GM12878 (cell line): ENCODE results near the gene LNX2. TPM values are rescaled to one million over a fixed set of nuclear protein-coding genes. Genes with fewer than 3 reads are reported as not detected.

ENCODE experiments used
- ATAC-seq: fragments of 200-7000 bp; cut with Tn5 transposase; 3 replicates; pipeline ENCODE4 v1.9.1; 2020; ENCODE audit warnings: mild to moderate bottlenecking, moderate library complexity
- BruUV-seq: library from RNA; stranded (reverse); fragments of 400-500 nt; replicated peaks from 2 replicates; lab custom pipeline; 2021; lab: Mats Ljungman, UMichigan
- CTCF ChIA-PET: fragments of 300-600 bp; sonication (Branson Sonifier 250); formaldehyde crosslinking; extraction: SDS; loops from one replicate; lab custom pipeline; 2021; ENCODE audit warnings: inconsistent platforms; lab: Yijun Ruan, JAX
- POLR2A ChIA-PET: fragments of 350-600 bp; formaldehyde crosslinking; extraction: SDS; loops from one replicate; lab custom pipeline; 2021; ENCODE audit warnings: inconsistent platforms; lab: Charles Lee
- RAD21 ChIA-PET: fragments of 300-600 bp; sonication (Branson Sonifier 250); formaldehyde crosslinking; loops from one replicate; lab custom pipeline; 2023; ENCODE audit warnings: antibody characterized with exemption; ENCODE audit not compliant: unreplicated experiment; lab: Charles Lee
- SMC1A ChIA-PET: fragments of 300-600 bp; sonication (Branson Sonifier 250); formaldehyde crosslinking; loops from one replicate; lab custom pipeline; 2023; ENCODE audit not compliant: unreplicated experiment, uncharacterized antibody; lab: Charles Lee
- DNase-seq: peaks from one replicate; pipeline ENCODE4 v3.0.0-alpha.2; 2011; ENCODE audit warnings: low read depth, low spot score
- FAIRE-seq: peaks from 3 replicates; lab custom pipeline; 2011; peaks lifted over from hg19 to GRCh38; lab: Jason Lieb, UNC
- H2AFZ ChIP-seq: 2 replicates; pipeline ENCODE4 v1.6.0; 2011; ENCODE audit warnings: low read depth, low read length, control low read depth; ENCODE audit not compliant: control insufficient read depth
- H3K27ac ChIP-seq: 2 replicates; pipeline ENCODE4 v1.5.1; 2011; ENCODE audit warnings: control low read depth; ENCODE audit not compliant: control insufficient read depth, insufficient read depth
- H3K27me3 ChIP-seq, 2 experiments: replicated peaks in 1 of 2; 2 replicates each; pipeline versions ENCODE4 v1.6.0 to v1.6.1; 2011; ENCODE audit warnings: low read length in 1 of 2; ENCODE audit not compliant: control insufficient read depth in 2 of 2, insufficient read depth in 2 of 2
- H3K36me3 ChIP-seq, 2 experiments: 2 replicates each; pipeline ENCODE4 v1.5.1; 2011; ENCODE audit warnings: low read length in 1 of 2; ENCODE audit not compliant: control insufficient read depth in 2 of 2, insufficient read depth in 2 of 2
- H3K4me1 ChIP-seq: 2 replicates; pipeline ENCODE4 v1.6.1; 2011; ENCODE audit warnings: mild to moderate bottlenecking, low read length, moderate library complexity, mixed read lengths; ENCODE audit not compliant: control insufficient read depth, insufficient read depth
- H3K4me2 ChIP-seq: 2 replicates; pipeline ENCODE4 v1.6.0; 2011; ENCODE audit warnings: control low read depth; ENCODE audit not compliant: control insufficient read depth, insufficient read depth
- H3K4me3 ChIP-seq: fragments of 200-600 bp; sonication (generic); 2 replicates; pipeline ENCODE4 v1.5.1; 2016
- H3K79me2 ChIP-seq: 2 replicates; pipeline ENCODE4 v1.6.0; 2011; ENCODE audit warnings: low read length; ENCODE audit not compliant: control insufficient read depth, insufficient read depth
- H3K9ac ChIP-seq: 2 replicates; pipeline ENCODE4 v1.8.0; 2011; ENCODE audit warnings: low read length, control low read depth, mixed read lengths; ENCODE audit not compliant: control insufficient read depth, insufficient read depth
- H3K9me3 ChIP-seq: replicated peaks from 3 replicates; pipeline ENCODE4 v1.5.1; 2011; ENCODE audit warnings: mild to moderate bottlenecking, low read length; ENCODE audit not compliant: control insufficient read depth, insufficient read depth
- H4K20me1 ChIP-seq: 2 replicates; pipeline ENCODE4 v1.6.0; 2011; ENCODE audit not compliant: control insufficient read depth, insufficient read depth
- CBFB ChIP-seq: IDR thresholded peaks from 2 replicates; pipeline ENCODE4 v1.6.1; 2016; ENCODE audit warnings: antibody characterized with exemption, low read depth
- CHD1 ChIP-seq: IDR thresholded peaks from 2 replicates; pipeline ENCODE4 v1.6.1; 2012; ENCODE audit warnings: low read depth, low read length, improper control_type of control experiment
- CHD2 ChIP-seq: IDR thresholded peaks from 2 replicates; pipeline ENCODE4 v1.6.1; 2011; ENCODE audit warnings: low read depth, low read length, improper control_type of control experiment, borderline replicate concordance
- EP300 ChIP-seq, 2 experiments: fragments of 150-350 bp in 1 of 2; IDR thresholded peaks; 2 replicates each; pipeline ENCODE4 v1.6.1; 2011 to 2012; ENCODE audit warnings: low read depth in 2 of 2, low read length in 2 of 2, borderline replicate concordance in 1 of 2, improper control_type of control experiment in 1 of 2, inconsistent platforms in 1 of 2; ENCODE audit not compliant: control insufficient read depth in 1 of 2
- EZH2 ChIP-seq: IDR thresholded peaks from 2 replicates; pipeline ENCODE4 v1.6.1; 2012; ENCODE audit warnings: low read depth, mild to moderate bottlenecking, control low read depth, inconsistent platforms, low read length, borderline replicate concordance; ENCODE audit not compliant: control insufficient read depth
- HDAC6 ChIP-seq: fragments of 200-600 bp; sonication (generic); IDR thresholded peaks from one replicate; pipeline ENCODE4 v1.8.0; 2017; ENCODE audit warnings: antibody characterized with exemption; ENCODE audit not compliant: unreplicated experiment
- IKZF1 ChIP-seq: fragments of 450-650 bp; conservative IDR thresholded peaks from 2 replicates; pipeline ENCODE4 v1.6.1; 2017; ENCODE audit warnings: antibody characterized with exemption, mild to moderate bottlenecking
- IKZF2 ChIP-seq, 2 experiments: fragments of 450-650 bp; IDR thresholded peaks; 2 replicates each; pipeline ENCODE4 v1.6.1; 2017; ENCODE audit warnings: mild to moderate bottlenecking in 2 of 2, moderate library complexity in 2 of 2
- SMAD5 ChIP-seq: IDR thresholded peaks from 2 replicates; pipeline ENCODE4 v1.6.1; 2016; ENCODE audit warnings: antibody characterized with exemption, low read depth
- SREBF2 ChIP-seq: IDR thresholded peaks from 2 replicates; pipeline ENCODE4 v1.6.1; 2012; ENCODE audit warnings: mild to moderate bottlenecking, low read length
- SUZ12 ChIP-seq: fragments of 200-600 bp; sonication (generic); IDR thresholded peaks from one replicate; pipeline ENCODE4 v1.6.1; 2018; ENCODE audit warnings: antibody characterized with exemption, mild to moderate bottlenecking; ENCODE audit not compliant: unreplicated experiment
- TCF3 ChIP-seq: IDR thresholded peaks from 2 replicates; pipeline ENCODE4 v1.6.1; 2012; ENCODE audit warnings: low read depth, mild to moderate bottlenecking, low read length, borderline replicate concordance; ENCODE audit not compliant: insufficient read depth
- TCF7 ChIP-seq: IDR thresholded peaks from 2 replicates; pipeline ENCODE4 v1.6.1; 2014; ENCODE audit warnings: antibody characterized with exemption, borderline replicate concordance
- WGBS: methylation state at CpG from one replicate; pipeline ENCODE4 v1.1.6; 2016; ENCODE audit warnings: low lambda C conversion rate; ENCODE audit not compliant: insufficient replicate concordance, insufficient coverage; ENCODE audit errors: missing lambda C conversion rate; 5-methylcytosine and 5-hydroxymethylcytosine counted together
- in situ Hi-C: fragments of 300-500 bp; cut with MboI; formaldehyde crosslinking; loops from 9 replicates; pipeline ENCODE4 v1.14.3; 2018; ENCODE audit warnings: mixed read lengths
- intact Hi-C: fragments of 100-400 bp; cut with micrococcal nuclease; formaldehyde crosslinking; loops from one replicate; pipeline ENCODE4 v1.14.2; 2022; ENCODE audit not compliant: unreplicated experiment
- polyA plus RNA-seq, 11 experiments: library from polyadenylated mRNA; depleted of rRNA in 4 of 11; unstranded in 6 of 11; stranded (reverse) in 5 of 11; fragments of >200 nt; fragmentation: Nextera tagmentation in 4 of 11; fragmentation: Illumina TruSeq in 1 of 11; extraction: Ambion mirVana in 4 of 11; extraction: Trizol in 1 of 11; gene quantifications; 1 replicate in 1 of 11; 2 replicates in 10 of 11; pipeline versions ENCODE4 v1.2.1 to v1.2.3, GENCODE V29; 2011 to 2016; ENCODE audit warnings: inconsistent platforms in 2 of 11, missing spikeins in 2 of 11, low read depth in 1 of 11
- total RNA-seq, 4 experiments: library from RNA; depleted of rRNA in 3 of 4; stranded (reverse); fragments of >200 nt in 3 of 4; fragmentation: Illumina TruSeq in 1 of 4; extraction: Trizol in 1 of 4; gene quantifications; 2 replicates each; pipeline versions ENCODE4 v1.2.1 to v1.2.3, GENCODE V29; 2013 to 2021
- TF ChIP-seq, protein P1 (sequence below): IDR thresholded peaks from 2 replicates; pipeline ENCODE4 v1.6.1; 2011; ENCODE audit warnings: low read depth, low read length, improper control_type of control experiment, borderline replicate concordance
- TF ChIP-seq, protein P2 (sequence below): fragments of 450-650 bp; conservative IDR thresholded peaks from 2 replicates; pipeline ENCODE4 v1.6.1; 2017; ENCODE audit warnings: mild to moderate bottlenecking, moderate library complexity
- TF ChIP-seq, protein P3 (sequence below), 3 experiments: IDR thresholded peaks in 2 of 3; conservative IDR thresholded peaks in 1 of 3; 2 replicates each; pipeline ENCODE4 v1.5.1; 2011; ENCODE audit warnings: low read depth in 3 of 3, low read length in 3 of 3, mild to moderate bottlenecking in 3 of 3, control low read depth in 2 of 3, moderate library complexity in 2 of 3, inconsistent platforms in 1 of 3, mixed read lengths in 1 of 3; ENCODE audit not compliant: control insufficient read depth in 2 of 3, insufficient read depth in 1 of 3; ENCODE audit errors: extremely low read depth in 1 of 3

LNX2 gene
- total and polyA plus RNA-seq, 10 of the 15 experiments (the other 5 are each of a cell fraction or from before 2014, with no cell fraction given): 1.3 to 7.7 (median 4.4) TPM

DNA sequence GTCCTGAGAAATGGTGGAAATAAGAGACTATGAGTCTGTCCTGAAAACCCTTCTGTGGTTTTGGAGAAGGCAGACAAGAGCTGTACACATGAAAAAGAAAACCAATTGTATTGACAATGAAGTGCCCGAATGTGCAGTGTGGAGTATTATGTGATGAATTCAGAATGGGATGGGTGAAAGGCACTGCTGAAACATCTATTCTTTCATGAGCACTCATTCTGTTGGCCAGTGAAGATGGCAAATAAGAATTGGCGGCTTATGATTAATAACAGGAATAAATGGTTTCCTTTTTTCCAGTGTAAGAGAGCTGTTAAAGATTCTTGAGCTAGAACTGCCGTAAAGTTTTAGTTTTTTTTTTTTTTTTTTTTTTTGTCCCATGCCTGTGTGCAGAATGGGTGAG, 7.1 kb upstream of the LNX2 start:
- RAD21 ChIA-PET: no interaction called here
- Histone ChIP-seq H3K27ac (no peak overlapping the region), H3K9ac (no peak overlapping the region), H3K27me3 (no peaks in the 10 kb centered on the region), H3K79me2 (peaks cover 64% of the 10 kb centered on the region), H3K9me3 (no peaks in the 10 kb centered on the region), H2AFZ (no peak overlapping the region), H3K4me2 (no peak overlapping the region), H3K4me3 (no peak overlapping the region), H3K36me3 (peaks cover 0 to 12% of the 10 kb centered on the region in 2 experiments; a peak in 2 of 4 replicates), H3K4me1 (peaks cover 4% of the 10 kb centered on the region), H4K20me1 (peaks cover 9% of the 10 kb centered on the region; the same call in 1 of the 2 replicates)
- in situ Hi-C loops (no loop called here), intact Hi-C loops (no loop called here)
- CTCF ChIA-PET: no interaction called here
- POLR2A ChIA-PET: interaction anchor here (1.3 kb wide), 1 partner anchor 22 kb away, joined by 3 read pairs; no protein-coding TSS in a partner anchor
- TF ChIP-seq HDAC6: no peak
- TF ChIP-seq, protein P1, sequence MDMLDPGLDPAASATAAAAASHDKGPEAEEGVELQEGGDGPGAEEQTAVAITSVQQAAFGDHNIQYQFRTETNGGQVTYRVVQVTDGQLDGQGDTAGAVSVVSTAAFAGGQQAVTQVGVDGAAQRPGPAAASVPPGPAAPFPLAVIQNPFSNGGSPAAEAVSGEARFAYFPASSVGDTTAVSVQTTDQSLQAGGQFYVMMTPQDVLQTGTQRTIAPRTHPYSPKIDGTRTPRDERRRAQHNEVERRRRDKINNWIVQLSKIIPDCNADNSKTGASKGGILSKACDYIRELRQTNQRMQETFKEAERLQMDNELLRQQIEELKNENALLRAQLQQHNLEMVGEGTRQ: no peak
- TF ChIP-seq CHD2: no peak
- no peak for TF ChIP-seq CHD1
- no peak for TF ChIP-seq CBFB
- no peak for TF ChIP-seq TCF3
- TF ChIP-seq SMAD5: no peak
- no peak for TF ChIP-seq SUZ12
- no peak for TF ChIP-seq EZH2
- no peak for TF ChIP-seq SREBF2
- TF ChIP-seq TCF7: no peak
- no peak for TF ChIP-seq IKZF1
- TF ChIP-seq, protein P2, sequence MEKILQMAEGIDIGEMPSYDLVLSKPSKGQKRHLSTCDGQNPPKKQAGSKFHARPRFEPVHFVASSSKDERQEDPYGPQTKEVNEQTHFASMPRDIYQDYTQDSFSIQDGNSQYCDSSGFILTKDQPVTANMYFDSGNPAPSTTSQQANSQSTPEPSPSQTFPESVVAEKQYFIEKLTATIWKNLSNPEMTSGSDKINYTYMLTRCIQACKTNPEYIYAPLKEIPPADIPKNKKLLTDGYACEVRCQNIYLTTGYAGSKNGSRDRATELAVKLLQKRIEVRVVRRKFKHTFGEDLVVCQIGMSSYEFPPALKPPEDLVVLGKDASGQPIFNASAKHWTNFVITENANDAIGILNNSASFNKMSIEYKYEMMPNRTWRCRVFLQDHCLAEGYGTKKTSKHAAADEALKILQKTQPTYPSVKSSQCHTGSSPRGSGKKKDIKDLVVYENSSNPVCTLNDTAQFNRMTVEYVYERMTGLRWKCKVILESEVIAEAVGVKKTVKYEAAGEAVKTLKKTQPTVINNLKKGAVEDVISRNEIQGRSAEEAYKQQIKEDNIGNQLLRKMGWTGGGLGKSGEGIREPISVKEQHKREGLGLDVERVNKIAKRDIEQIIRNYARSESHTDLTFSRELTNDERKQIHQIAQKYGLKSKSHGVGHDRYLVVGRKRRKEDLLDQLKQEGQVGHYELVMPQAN: no peak
- TF ChIP-seq, protein P3, sequence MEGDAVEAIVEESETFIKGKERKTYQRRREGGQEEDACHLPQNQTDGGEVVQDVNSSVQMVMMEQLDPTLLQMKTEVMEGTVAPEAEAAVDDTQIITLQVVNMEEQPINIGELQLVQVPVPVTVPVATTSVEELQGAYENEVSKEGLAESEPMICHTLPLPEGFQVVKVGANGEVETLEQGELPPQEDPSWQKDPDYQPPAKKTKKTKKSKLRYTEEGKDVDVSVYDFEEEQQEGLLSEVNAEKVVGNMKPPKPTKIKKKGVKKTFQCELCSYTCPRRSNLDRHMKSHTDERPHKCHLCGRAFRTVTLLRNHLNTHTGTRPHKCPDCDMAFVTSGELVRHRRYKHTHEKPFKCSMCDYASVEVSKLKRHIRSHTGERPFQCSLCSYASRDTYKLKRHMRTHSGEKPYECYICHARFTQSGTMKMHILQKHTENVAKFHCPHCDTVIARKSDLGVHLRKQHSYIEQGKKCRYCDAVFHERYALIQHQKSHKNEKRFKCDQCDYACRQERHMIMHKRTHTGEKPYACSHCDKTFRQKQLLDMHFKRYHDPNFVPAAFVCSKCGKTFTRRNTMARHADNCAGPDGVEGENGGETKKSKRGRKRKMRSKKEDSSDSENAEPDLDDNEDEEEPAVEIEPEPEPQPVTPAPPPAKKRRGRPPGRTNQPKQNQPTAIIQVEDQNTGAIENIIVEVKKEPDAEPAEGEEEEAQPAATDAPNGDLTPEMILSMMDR (IDR thresholded peaks at IDR 0.05 in 2 of 3, conservative IDR thresholded peaks at IDR 0.05 in 1 of 3; ENCODE audit: control insufficient read depth in 2 of 3, extremely low read depth in 1 of 3, insufficient read depth in 1 of 3, low read depth in 3 of 3, low read length in 3 of 3): no peak
- TF ChIP-seq IKZF2 (IDR thresholded peaks at IDR 0.05): no peak
- no peak for TF ChIP-seq EP300 (IDR thresholded peaks at IDR 0.05; ENCODE audit: borderline replicate concordance in 1 of 2, control insufficient read depth in 1 of 2, low read depth in 2 of 2, low read length in 2 of 2)
- FAIRE-seq (no peak), DNase-seq (no peak), ATAC-seq (peak; percentile 16; the same call in 1 of the 3 replicates)
- BruUV-seq: no TSS peak
- WGBS: 10% methylated on average over 3 of the region's 3 CpGs
- SMC1A ChIA-PET: interaction anchor here (2.2 kb wide), 1 partner anchor 14 kb away, joined by 4 read pairs; no protein-coding TSS in a partner anchor
